GM23248 (cell line): ENCODE results near the gene GTF2H1. TPM values are rescaled to one million over a fixed set of nuclear protein-coding genes. Genes with fewer than 3 reads are reported as not detected.

Source experiments
- DNase-seq: peaks from one replicate; pipeline ENCODE4 v3.0.0-alpha.2; 2015
- H2AFZ ChIP-seq: fragments of 200-600 bp; sonication (generic); 2 replicates; pipeline ENCODE4 v1.6.1; 2016; ENCODE audit warnings: antibody characterized with exemption
- H3F3A ChIP-seq: fragments of 200-600 bp; sonication (generic); 2 replicates; pipeline ENCODE4 v1.6.1; 2016; ENCODE audit warnings: mild to moderate bottlenecking, antibody characterized with exemption, mixed run types; ENCODE audit not compliant: insufficient read depth
- H3K27ac ChIP-seq: fragments of 200-600 bp; sonication (generic); 2 replicates; pipeline ENCODE4 v1.5.1; 2016; ENCODE audit warnings: mild to moderate bottlenecking
- H3K27me3 ChIP-seq: fragments of 200-600 bp; sonication (generic); replicated peaks from 2 replicates; pipeline ENCODE4 v1.6.1; 2016; ENCODE audit warnings: mild to moderate bottlenecking; ENCODE audit not compliant: insufficient read depth
- H3K36me3 ChIP-seq: fragments of 200-600 bp; sonication (generic); 2 replicates; pipeline ENCODE4 v1.6.1; 2016; ENCODE audit warnings: low read depth, mild to moderate bottlenecking
- H3K4me1 ChIP-seq: fragments of 200-600 bp; sonication (generic); 2 replicates; pipeline ENCODE4 v1.6.1; 2016; ENCODE audit warnings: mild to moderate bottlenecking; ENCODE audit not compliant: insufficient read depth
- H3K4me2 ChIP-seq: fragments of 200-600 bp; sonication (generic); one replicate; pipeline ENCODE4 v1.6.1; 2016; ENCODE audit warnings: mild to moderate bottlenecking; ENCODE audit not compliant: unreplicated experiment
- H3K4me3 ChIP-seq: fragments of 200-600 bp; sonication (generic); 2 replicates; pipeline ENCODE4 v1.5.1; 2016; ENCODE audit warnings: mild to moderate bottlenecking
- H3K79me2 ChIP-seq: fragments of 200-600 bp; sonication (generic); 2 replicates; pipeline ENCODE4 v1.6.1; 2016; ENCODE audit warnings: mild to moderate bottlenecking; ENCODE audit not compliant: insufficient read depth
- H3K9ac ChIP-seq: fragments of 200-600 bp; sonication (generic); 2 replicates; pipeline ENCODE4 v1.6.1; 2016; ENCODE audit warnings: mild to moderate bottlenecking
- H3K9me2 ChIP-seq: fragments of 200-600 bp; sonication (generic); 2 replicates; pipeline ENCODE4 v1.6.1; 2016; ENCODE audit warnings: mixed run types, mild to moderate bottlenecking, moderate library complexity; ENCODE audit not compliant: insufficient read depth
- H3K9me3 ChIP-seq: fragments of 200-600 bp; sonication (generic); one replicate; pipeline ENCODE4 v1.6.1; 2017; ENCODE audit warnings: low read depth
- H4K20me1 ChIP-seq: fragments of 200-600 bp; sonication (generic); 2 replicates; pipeline ENCODE4 v1.6.0; 2016; ENCODE audit not compliant: insufficient read depth
- EZH2 ChIP-seq: fragments of 200-600 bp; sonication (generic); IDR thresholded peaks from 2 replicates; pipeline ENCODE4 v1.6.1; 2018; ENCODE audit warnings: antibody characterized with exemption, mild to moderate bottlenecking; ENCODE audit not compliant: insufficient read depth, poor library complexity, severe bottlenecking
- EZH2phosphoT487 ChIP-seq: fragments of 200-600 bp; sonication (generic); IDR thresholded peaks from 2 replicates; pipeline ENCODE4 v1.6.1; 2018; ENCODE audit warnings: antibody characterized with exemption, moderate library complexity, mild to moderate bottlenecking, low read depth; ENCODE audit not compliant: insufficient read depth
- WGBS, 2 experiments: methylation state at CpG; one replicate each; pipeline ENCODE4 v1.1.6; 2015 to 2017; ENCODE audit warnings: low lambda C conversion rate in 2 of 2, low coverage in 1 of 2; ENCODE audit errors: missing lambda C conversion rate in 2 of 2; 5-methylcytosine and 5-hydroxymethylcytosine counted together
- in situ Hi-C: fragments of 300-500 bp; cut with MboI; formaldehyde crosslinking; loops from 2 replicates; pipeline ENCODE4 v1.15.0; 2020
- polyA plus RNA-seq: library from polyadenylated mRNA; unstranded; fragments of >200 nt; fragmentation: Nextera tagmentation; extraction: Ambion mirVana; gene quantifications from 2 replicates; pipeline ENCODE4 v1.2.1, GENCODE V29; 2016
- total RNA-seq: library from RNA; depleted of rRNA; stranded (reverse); fragments of >200 nt; shearing (Covaris generic); gene quantifications from 2 replicates; pipeline ENCODE4 v1.2.3, GENCODE V29; 2014

Gene GTF2H1
- total and polyA plus RNA-seq, 2 experiments from 2014 or later, result 61.6 to 89.8 TPM

DNA sequence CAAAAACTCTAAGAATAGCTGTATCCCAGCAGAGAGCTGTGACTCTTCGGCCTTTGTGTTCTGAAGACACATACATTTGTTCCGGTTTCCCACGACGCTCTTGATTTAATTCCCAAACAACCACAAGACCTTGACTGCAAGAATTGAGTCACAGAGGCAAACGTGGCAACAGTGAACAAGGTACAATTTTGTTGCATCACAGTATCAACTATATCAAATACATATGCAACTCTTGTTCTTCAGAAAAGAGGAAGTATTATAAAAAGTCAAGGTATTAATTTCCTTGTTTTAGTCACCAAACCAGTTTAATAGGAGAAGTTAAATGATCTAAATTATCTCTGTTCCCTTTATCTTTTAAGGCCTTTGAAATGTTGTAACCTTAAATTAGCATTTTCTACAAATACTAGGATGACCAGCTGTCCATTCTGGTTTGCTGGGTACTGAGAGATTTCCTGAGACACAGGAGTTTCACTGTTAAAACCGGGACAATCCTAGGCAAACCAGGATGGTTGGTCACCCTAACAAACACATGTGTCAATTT is 11.5 kb upstream of the GTF2H1 start:
- Histone ChIP-seq H3K9me3 (no peaks in the 10 kb centered on the region), H3K27me3 (no peaks in the 10 kb centered on the region), H3K4me2 (no peak overlapping the region), H3K27ac (peak overlapping the region; percentile 78), H2AFZ (no peak overlapping the region), H3K9me2 (no peaks in the 10 kb centered on the region), H3K36me3 (peaks cover 35% of the 10 kb centered on the region; the same call in 1 of the 2 replicates), H3K4me1 (peaks cover 22% of the 10 kb centered on the region), H3F3A (peaks cover 22% of the 10 kb centered on the region), H3K9ac (no peak overlapping the region), H3K79me2 (peaks cover 38% of the 10 kb centered on the region), H4K20me1 (no peaks in the 10 kb centered on the region), H3K4me3 (no peak overlapping the region)
- DNase-seq, result peak; percentile 21
- in situ Hi-C loops, result no loop called here
- WGBS, 2 experiments, result 88% methylated on average over 6 of the region's 6 CpGs
- TF ChIP-seq EZH2phosphoT487, result no peak
- no peak for TF ChIP-seq EZH2

DNA sequence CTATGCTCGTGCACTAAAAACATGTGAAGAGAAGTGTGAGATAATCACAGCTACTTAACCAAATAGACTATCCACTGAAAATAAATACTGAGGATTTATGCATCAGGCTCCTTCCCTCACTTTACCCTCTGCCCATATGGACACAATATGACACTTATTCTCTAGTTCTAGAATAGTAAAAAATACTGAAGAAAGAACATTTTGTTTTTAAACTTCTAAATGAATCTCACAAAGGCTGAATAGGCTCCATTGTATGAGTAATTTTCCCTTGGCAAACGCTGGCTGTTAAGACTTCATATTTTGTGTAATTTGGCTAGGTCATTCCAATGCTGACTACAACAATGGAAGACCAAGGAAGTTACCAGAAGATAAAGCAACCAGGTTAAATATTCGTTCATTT is 10.4 kb upstream of the GTF2H1 start:
- WGBS, 2 experiments, result 20 to 29% methylated on average over 3 of the region's 3 CpGs
- peak overlapping the region; percentile 61 for H3K4me2 ChIP-seq
- H3K9me2 ChIP-seq, result no peaks in the 10 kb centered on the region
- peaks cover 29% of the 10 kb centered on the region; the same call in 1 of the 2 replicates for H3K36me3 ChIP-seq
- DNase-seq, result peak; percentile 82
- in situ Hi-C loops, result no loop called here
- H3K79me2 ChIP-seq, result peaks cover 50% of the 10 kb centered on the region
- H3K27me3 ChIP-seq, result no peaks in the 10 kb centered on the region
- TF ChIP-seq EZH2, result no peak
- TF ChIP-seq EZH2phosphoT487, result no peak
- peak overlapping the region; percentile 78 for H3K27ac ChIP-seq
- H3K9ac ChIP-seq, result peak overlapping the region; percentile 26; the same call in 1 of the 2 replicates
- H3K9me3 ChIP-seq, result no peaks in the 10 kb centered on the region
- peaks cover 22% of the 10 kb centered on the region for H3F3A ChIP-seq
- H4K20me1 ChIP-seq, result no peaks in the 10 kb centered on the region
- H2AFZ ChIP-seq, result peak overlapping the region; percentile 46
- H3K4me3 ChIP-seq, result 0 out of 2 replicates have a peak overlapping the region, but pooled peaks have one; percentile 25
- peaks cover 22% of the 10 kb centered on the region for H3K4me1 ChIP-seq

DNA sequence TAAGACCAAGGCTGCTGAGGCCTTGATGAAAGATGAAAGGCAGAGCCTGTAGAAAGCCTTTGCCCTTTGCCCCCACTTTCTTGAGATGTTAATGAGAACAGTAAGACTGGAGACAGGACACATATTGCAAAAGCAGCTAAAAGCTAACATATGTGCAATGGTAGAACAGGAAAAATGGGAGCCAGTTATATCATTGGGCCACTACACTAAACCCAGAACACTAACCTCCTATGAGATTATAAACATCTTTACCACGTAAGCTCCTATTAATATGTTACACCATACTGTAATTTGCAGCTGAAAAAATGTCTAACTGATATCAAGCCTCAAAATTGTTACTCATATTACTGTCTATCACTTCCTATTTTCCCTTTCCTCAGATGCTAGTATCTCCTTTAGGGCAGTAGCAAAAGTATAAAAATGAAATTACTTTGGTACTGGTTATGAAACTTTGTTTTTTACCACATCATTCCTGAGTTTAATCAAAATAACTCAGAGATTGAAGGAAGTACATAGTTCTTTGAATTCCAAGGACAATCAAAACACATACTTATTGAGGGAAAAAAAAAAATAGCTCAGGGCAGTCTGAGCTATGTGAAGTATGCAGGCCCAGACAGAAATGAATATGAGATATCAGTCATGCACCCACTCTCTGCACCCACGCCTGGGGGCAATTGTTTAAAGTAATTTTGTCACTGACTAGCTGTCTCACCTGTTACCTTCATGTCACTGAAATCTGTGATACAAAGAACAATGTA is 9.5 kb upstream of the GTF2H1 start:
- TF ChIP-seq EZH2phosphoT487 (no peak), EZH2 (no peak)
- Histone ChIP-seq H3K36me3 (peaks cover 23% of the 10 kb centered on the region; the same call in 1 of the 2 replicates), H3K9ac (peak overlapping the region; percentile 26; the same call in 1 of the 2 replicates), H3K4me3 (peak overlapping the region; percentile 25), H3K4me1 (peaks cover 22% of the 10 kb centered on the region), H3K27me3 (no peaks in the 10 kb centered on the region), H4K20me1 (no peaks in the 10 kb centered on the region), H3K9me3 (no peaks in the 10 kb centered on the region), H2AFZ (peak overlapping the region; percentile 46), H3K79me2 (peaks cover 58% of the 10 kb centered on the region), H3K27ac (peak overlapping the region; percentile 78), H3F3A (peaks cover 22% of the 10 kb centered on the region), H3K9me2 (no peaks in the 10 kb centered on the region), H3K4me2 (peak overlapping the region; percentile 61)
- in situ Hi-C loops, result no loop called here
- DNase-seq, result peak; percentile 54
- WGBS, 2 experiments, result 17 to 24% methylated on average over 2 of the region's 2 CpGs

DNA sequence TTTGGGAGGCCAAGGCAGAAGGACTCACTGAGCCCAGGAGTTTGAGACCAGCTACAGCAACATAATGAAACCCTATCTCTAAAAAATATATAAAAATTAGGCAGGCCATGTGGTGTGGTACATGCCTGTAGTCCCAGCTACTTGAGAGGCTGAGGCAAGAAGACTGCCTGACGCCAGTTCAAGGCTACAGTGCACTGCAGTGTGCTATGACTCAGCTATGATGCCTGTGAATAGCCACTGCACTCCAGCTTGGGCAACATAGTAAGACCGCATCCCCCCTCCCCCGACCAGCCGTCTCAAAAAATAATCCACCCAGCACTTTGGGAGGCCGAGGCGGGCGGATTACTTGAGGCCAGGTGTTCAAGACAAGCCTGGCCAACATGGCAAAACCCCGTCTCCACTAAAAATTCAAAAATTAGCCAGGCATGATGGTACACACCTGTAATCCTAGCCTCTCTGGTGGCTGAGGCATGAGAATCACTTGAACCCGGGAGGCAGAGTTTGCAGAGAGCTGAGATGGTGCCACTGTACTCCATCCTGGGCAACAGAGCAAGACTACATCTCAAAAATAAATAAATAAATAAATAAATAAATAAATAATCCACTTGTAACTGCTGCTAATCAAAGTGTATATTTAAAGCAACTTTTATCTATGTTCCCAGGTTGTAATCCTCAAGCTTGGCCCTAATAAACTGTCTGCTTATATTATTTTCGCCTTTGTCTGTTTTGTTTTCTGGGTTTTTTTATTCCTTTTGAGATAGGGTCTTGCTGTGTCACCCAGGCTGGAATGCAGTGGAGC is 8.2 kb upstream of the GTF2H1 start:
- Histone ChIP-seq H3K4me1 (peaks cover 22% of the 10 kb centered on the region), H3K4me2 (no peak overlapping the region), H3K9me3 (no peaks in the 10 kb centered on the region), H3K27me3 (no peaks in the 10 kb centered on the region), H3K79me2 (peaks cover 71% of the 10 kb centered on the region), H3F3A (peaks cover 22% of the 10 kb centered on the region), H3K4me3 (no peak overlapping the region), H3K36me3 (peaks cover 10% of the 10 kb centered on the region; the same call in 1 of the 2 replicates), H2AFZ (no peak overlapping the region), H4K20me1 (no peaks in the 10 kb centered on the region), H3K9ac (no peak overlapping the region), H3K9me2 (no peaks in the 10 kb centered on the region), H3K27ac (no peak overlapping the region)
- 79% methylated on average over 10 of the region's 10 CpGs for WGBS, 2 experiments
- in situ Hi-C loops, result no loop called here
- TF ChIP-seq EZH2phosphoT487, result no peak
- TF ChIP-seq EZH2, result no peak
- DNase-seq, result peak; percentile 42
